Cerebellar cortex (tissue), 1 donor: Measurements from ENCODE around the gene ATP10A.
A peak's percentile ranks its signal among the peaks of the same experiment; 100 is the strongest.

Experiments
- DNase-seq: peaks from one replicate; pipeline ENCODE4 v3.0.0-alpha.2; 2015; ENCODE audit warnings: low spot score

Gene ATP10A

DNA sequence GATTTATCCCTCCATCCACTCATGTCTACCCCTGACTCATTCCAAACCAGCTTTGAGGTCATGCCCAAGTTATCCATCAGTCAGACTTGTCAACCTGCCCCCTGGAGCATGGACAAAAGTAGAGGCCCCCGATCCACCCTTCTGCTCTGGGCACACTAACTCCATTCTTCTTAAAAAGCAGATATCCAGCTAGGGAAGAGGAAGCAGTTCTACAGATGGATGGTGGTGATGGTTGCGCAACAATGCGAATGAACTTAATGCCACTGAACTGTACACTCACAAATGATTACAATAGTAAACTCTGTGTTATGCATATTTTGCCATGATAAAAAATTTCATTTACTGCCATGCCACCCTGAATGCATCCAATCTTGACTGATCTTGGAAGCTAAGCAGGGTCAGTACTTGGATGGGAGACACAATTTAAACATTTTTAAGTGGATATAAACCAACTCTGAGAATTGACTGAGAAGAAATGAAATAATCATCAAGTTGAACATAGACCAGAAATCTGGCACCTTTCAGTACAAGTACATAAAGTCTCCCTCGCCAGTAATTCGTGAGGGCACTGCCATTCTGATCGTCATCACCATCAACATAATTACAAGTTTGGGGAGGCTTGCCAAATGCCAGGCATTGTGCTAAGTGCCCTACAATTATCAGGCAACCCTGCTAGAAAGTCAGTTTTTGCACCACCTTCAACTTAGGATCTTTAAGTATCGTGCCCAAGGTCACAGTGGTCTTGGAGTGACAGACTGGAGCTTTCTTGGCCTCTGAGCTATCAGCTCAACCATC is 124.8 kb downstream of the ATP10A start:
- DNase-seq: no peak

DNA sequence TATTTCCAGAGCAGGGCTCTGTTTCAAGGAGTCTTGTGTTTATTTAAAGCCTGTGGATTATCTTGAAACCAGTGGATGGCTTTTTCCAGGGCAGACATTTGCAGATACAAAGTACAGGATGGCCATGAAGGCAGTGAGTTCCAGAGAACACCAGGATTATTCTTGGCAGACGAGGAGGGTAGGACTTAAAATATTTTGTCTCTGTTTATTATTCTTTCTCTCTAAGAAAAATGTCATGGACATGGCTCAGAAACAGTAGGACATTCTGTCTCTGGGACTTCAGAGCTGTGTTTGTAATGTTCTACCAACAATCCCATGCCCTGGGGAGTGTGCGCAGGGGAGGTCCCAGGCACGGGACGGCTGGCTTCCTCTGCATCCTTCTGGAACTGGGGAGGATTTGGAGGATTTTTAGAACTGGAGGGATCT is 125.9 kb downstream of the ATP10A start:
- no peak for DNase-seq

DNA sequence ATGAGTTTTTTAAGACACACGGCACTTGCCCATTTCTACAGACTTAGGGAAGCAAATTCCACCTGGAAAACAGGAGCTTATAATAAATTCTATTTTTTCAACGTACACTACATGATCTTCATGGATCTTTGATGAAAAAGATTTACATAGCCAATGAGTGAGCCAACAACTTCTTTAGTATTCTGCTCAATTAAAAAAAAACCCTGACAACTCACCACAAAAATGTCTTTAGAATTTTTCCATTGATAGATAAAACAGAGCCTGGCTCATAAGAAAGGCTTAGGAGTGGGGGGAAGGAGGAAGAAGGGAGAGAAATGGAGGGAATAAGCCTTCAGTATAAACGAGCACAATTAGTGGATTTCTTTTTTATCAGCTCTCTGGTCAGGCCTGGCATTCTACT is 126.7 kb downstream of the ATP10A start:
- no peak for DNase-seq

DNA sequence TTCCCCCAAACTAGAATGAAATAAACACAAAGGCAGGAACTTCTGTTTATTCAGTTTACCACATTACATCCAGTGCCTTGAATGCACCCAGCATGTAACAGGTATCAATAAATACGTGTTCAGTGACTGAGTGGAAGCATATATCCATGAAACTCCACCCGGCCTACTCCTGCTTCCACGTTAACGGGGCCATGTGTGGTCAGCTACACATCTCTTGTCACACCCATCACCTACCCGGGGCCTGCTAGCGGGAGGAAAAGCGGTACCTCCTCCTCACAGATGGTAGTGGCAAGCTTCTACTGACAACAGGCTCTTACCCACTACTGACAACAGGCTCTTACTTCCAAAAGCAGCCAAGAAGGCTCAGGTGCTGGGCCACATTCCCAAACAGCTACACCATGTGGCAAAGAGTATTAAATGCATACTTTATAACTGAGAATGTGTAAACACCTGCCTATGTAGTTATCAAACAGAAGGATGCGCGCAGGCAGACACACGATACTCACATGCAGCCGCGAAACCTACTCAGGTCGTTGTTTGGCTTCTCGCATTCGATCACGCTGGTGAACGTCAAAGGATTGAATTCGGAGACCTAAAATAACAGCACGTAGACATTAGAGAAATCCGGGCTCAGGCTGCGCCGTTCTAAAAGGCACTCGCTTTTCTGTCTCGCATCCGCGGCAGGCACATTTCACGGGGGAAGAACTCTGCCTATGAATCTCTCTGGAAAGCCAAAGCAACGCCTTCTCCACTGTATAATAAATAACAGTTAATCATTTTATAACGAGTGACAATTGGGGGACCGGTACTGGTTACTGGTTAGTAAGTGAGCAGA is 127.4 kb downstream of the ATP10A start:
- peak; percentile 53 for DNase-seq

DNA sequence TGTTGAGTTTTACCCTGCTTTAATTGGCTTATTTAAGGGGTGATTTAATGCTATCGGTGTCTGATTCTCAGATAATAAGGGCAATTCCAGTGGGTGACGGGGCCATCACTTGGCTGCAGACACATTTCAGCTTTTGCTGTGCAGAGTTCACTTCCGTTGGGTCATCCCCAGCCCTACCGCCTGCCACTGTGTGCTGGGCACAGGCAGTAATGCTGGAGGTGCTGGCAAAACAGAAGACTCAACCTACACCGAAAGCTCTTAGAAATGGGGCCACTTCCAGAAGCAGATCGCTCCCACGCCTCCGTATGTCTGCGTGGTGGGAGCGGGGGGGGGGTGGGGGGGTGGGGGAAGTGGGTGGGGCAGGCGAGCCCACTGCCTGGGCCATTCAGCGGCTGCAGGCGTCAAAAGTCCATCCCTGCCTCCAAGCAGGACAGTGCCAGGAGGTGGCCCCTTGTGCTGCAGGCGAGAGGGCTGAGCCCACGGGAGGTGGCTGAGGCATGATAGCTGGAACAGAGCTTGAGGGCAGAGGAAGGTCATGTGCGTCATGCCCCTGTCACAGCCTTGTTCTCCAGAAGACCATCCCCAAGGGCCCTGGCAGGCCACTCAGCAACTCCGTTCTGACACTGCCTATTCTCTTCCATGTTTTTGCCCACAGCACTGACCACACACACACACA is 128.3 kb downstream of the ATP10A start:
- DNase-seq: no peak

DNA sequence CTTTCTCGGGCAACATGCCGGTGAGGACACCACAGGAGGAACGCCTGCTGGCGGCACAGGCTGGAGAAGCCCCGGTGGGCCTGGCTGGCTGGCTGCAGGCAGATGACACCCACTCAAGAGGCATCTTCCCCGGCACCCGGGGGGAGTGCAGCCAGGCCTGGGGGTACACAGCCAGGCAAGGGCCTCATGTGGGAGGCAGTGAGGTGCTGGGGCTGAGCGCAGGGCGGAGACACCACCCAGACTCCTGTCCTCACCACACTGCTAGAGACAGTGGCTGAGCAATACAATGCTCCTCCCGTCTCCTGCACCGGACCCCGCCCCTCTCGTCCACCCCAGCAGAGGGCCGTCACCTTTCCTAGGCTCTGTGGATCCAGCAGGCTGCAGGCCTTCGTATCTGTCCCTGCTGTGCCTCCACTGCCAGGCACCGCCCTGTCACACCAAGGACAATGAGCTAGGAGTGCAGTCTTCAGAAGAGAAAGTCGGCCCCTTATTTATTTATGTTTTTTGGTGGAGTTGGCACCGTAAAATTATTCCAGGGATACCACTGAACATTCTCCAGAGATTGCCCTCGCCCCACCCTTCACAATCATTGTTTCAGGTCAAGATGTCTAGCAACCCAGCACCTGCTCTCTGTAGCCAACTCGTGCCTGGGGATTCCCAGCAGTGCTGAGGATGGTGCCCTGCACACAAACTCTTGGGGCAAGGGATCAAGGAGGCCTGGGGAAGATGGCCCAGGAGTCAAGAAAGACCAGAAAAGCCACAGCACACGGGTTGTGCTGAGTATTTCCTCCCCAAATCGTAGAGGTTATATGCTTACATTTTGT is 129.1 kb downstream of the ATP10A start:
- no peak for DNase-seq

DNA sequence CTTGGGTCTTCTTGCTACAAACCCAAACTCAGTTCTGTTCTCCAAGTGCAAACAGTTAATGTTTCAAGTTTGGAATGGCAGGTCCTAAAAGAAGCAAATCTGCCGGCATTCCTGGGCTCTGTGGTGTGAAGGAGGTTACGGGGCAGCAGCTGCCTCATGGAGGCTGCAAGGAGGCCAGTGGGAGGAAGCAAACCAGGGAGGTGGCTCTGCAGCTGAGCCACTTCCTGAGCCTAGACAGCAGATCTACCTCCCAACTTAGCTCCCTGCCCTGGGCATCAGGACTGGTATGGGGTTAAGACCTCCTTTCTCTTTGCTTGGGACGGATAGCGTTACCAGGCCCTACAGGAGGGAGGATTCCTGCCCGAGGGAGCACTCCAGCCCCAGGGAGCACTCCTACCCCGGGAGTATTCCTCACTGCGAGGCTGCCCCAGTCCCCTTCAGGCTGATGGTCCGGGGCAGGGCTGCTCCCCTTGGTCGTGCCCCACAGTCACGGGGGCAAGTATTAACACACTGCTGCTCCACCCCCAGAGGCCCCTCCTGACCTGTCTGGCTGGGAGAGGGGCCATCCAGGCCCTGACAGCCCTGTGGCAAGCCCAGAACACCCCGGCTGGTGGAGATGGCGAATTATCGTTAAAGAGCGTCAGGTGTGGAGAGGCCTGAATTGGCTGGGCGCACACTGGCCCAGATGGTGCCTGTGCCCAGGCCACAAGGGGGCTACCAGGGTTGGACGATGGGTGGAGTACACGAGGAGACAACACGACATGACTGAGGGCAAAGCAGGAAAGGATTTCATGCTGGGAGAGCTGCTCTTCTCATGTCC is 129.9 kb downstream of the ATP10A start:
- DNase-seq: no peak

DNA sequence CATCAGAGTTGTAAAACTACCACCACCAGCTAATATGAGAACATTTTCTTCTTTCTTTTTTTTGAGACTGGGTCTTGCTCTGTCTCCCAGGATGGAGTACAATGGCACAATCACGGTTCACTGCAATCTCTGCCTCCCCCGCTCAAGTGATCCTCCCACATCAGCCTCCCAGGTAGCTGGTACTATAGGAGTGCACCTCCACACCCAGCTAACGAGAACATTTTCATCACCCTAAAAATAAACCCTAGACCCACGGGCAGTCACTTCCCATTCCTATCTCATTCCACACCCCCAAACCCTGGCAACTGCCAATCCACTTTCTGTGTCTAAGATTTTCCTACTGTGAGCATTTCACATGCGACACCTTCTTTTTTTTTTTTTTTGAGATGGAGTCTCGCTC is 130.9 kb downstream of the ATP10A start:
- DNase-seq: no peak

DNA sequence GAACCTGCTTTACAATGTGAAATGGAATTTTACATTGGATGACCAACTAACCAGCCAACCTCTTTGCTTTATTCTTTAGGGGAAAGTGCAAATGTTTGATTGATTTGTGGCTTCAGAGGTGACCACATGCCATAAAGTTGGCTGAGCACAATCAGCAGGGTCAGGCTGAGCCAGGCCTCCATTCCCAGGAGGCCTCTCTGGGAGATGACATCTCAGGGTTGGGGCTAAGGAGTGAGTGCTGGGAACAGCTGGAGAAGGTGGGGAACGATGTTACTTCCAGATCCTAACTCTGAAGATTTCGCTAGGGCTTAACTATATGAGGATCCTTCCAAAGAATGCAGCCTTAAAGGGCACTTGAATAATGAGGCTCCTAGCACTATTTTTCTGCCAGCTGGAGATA is 131.7 kb downstream of the ATP10A start:
- no peak for DNase-seq

DNA sequence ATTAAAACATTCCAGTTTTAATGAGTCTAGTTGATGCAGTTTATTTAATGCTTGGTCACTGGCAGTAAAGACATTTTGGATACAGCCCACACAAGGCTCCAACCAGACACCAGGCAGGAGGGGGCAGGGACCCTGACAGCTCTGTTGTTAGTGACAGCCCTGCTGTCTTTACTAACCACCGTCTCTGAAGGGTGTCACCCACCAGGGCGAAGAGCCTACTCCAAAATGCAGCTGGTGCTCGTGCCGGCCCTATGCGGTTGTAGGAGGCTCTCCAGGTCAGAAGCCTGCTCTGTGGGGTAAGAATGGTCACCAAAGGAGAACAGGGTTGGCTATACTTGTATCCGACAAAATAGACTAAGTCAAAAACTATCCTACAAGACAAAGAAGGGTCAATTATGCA is 132.2 kb downstream of the ATP10A start:
- DNase-seq: no peak

DNA sequence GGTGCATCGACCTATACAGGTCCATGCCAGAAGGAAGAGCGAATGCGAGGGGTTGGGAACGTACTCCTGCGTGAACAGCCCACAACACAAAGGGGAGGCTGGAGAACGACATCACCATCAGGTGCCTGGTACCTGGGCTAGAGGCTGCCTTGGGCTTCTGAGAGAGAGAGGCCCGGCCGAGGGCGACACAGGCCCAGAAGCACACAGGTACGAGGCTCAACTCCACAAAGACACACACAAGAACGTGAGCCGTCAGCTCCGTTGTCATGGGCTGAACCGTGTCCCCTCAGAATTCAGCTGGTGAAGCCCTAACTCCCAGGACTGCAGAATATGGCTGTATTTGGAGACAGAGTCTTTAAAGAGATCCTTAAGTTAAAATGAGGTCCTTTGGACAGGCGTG is 134.3 kb downstream of the ATP10A start:
- DNase-seq: no peak

DNA sequence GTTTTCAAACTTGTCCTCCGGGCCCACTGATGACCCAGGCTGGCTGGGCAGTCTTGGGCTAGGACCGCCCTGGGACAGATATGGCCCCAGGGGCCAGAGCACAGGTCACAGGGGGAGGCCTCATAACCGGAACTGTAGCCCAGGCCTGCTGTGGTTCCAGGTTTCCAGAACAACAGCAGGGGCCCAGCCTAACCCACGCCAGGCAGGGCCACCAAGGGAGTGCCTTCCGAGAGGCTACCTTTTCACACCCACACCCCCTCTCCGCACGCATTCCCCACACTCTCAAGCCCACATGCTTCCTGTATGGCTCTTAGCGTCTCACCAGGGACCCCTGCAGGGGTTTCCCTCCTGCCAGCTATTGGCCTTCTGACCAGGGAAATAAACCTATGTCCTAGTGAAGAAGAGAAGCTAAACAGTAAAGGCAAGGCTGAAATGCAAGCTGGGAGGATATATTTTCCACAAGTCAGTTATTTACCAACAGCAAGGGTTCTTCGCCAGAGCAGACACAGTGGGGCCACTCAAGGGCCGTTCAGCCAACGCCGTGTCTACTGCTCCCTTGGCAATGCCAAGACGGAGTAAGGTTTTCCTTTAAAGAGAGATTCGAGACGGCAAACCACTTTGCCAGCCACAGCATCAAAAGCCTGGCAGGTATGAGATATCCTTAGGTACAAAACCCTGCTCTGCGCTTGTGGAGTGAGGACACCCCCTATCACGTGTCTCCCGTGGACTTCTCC is 135.1 kb downstream of the ATP10A start:
- no peak for DNase-seq

DNA sequence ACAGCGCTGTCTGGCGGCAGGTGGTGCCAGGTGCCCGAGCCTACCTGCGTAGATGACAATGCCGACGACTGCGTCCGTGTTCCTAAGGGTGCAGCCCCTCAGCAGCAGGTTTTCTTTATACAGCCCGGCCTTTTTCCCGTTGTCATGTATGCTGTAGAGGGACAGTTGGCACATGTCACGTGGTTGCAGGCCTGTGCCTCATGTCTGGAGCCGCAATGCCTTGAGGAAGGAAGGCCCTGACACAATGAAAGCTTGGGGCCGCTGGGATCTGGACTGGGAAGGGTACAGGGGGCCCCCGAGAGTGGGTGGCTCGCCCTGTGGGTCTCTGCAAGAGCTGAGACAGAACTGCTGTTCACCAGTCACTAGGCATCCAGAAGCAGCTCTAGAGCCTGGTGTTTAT is 136.0 kb downstream of the ATP10A start:
- no peak for DNase-seq

DNA sequence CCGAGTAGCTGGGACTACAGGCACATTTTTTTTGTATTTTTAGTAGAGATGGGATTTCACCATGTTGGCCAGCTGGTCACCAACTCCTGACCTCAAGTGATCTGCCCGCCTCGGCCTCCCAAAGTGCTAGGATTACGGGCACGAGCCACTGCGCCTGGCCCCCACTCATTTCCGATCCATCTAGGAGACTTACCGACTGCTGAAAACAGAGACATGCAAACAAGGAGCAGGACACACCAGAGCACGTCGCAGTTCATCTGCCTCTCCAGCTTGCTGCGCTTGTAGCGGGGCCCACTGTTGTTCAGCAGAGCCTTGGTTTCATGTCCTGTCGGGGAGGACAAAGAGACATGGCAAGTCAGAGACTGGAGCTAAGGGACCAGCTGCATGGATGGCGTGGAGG is 137.4 kb downstream of the ATP10A start:
- no peak for DNase-seq

DNA sequence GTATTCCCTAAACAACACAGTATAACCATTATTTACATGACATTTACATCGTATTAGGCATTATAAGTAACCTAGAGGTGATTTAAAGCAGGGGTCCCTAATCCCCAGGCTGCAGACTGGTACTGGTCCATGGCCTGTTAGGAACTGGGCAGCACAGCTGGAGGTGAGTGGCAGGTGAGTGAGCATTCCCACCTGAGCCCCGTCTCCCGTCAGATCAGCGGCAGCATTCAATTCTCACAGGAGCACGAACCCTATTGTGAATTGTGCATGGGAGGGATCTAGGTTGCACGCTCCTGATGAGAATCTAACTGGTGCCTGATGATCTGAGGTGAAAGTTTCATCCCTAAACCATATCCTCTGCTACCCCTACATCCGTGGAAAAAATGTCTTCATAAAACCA is 138.2 kb downstream of the ATP10A start:
- no peak for DNase-seq

DNA sequence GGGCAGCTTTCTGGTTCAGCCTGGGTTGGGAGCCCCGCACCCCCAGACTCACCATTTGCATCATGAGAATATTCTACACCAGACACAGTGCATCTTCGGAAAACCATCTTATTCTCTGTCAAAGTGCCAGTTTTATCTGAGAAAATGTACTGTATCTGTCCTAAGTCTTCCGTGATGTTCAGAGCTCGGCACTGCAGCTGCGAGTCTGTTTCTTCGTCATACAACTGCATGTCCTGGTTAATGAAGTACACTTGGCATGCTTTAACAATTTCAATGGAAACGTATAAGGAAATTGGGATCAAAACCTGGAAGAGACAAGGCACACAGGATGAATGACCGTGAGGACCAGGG is 141.5 kb downstream of the ATP10A start:
- no peak for DNase-seq

DNA sequence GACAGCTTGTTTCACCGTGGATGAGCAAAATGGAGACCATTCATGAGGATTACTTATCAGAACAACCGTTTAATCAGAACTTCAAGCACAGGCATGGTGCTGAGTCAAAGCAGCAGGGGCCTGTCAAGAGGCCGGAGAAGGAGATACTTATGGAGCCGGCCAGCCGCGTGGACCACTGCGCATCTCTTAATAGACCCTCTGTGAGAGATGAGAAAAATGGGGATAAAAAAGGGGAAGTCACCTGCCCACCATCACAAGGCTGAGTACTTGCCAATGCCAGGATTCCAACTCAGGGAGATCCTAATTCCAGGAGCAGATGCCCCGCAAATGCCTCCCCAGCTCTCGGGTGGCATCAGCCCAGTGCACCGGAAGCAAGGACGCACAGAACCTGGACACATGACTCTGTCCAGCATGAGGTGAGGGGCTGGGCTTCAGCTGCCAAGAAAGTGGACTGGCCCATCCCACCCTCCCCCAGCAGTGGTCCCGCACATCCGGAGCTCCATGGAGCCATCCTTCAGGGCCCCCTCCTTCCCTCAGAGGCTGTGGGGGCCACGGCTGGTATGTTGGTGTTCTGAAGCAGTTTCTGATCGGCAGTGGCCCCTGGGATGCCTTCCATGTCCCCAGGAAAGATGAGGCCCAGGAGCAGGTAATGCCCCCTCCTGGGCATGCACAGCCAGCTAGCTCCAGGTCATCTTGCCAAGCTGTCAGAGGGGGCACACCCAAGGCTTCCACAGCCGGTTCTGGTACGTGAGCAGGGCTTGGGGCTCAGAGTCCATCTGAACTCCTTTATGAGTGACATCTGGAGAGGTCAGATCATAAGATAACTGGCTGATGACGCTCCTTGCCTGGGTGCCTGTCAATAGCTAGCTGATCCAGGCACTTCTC is 143.8 kb downstream of the ATP10A start:
- DNase-seq: no peak

DNA sequence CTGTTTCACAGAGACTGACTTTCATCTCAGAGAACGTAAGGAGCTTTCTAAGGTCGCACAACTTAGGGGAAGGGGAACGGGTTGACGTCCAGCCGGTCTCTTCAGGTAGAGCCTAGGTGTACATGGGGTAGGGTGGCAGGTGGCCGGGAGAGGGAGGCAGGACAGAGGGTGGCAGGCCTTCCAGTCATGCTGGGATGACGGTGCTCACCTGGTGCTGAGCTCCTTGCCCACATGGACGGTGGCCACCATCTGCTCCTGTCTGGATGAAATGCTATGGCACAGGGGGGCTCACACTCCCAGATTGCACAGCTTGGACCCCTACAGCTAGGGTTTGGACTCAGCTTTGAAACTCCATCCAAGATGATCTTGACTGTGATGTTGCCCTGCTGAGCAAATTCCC is 144.5 kb downstream of the ATP10A start:
- peak; percentile 43 for DNase-seq

DNA sequence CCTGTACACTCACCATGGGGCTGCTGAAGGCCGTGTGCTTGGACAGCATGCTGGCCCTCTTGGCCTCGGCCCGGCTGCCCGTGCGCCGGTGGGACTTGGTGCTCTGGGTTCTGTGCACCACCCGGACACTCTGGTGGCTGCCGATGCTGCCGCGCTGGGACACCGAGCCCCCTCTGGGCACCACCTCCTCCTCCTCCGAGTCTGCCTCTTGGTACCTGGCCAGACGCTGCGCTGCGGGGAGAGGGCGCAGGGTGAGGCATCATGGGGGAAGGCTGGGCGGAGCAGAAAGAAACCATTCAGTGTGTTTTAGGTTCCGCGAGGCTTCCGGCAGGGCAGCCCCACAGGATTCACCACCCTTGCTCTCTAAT is 145.0 kb downstream of the ATP10A start:
- DNase-seq: peak; percentile 29
